ENCODE data around the gene MAP2K5. TPM values are rescaled to one million over a fixed set of nuclear protein-coding genes. Genes with fewer than 3 reads are reported as not detected.

Gene MAP2K5
- total and polyA plus RNA-seq, 9 of the 15 experiments (the other 6 are each of a cell fraction or from before 2014, with no cell fraction given) = 0.41 to 16.5 (median 7.5) TPM

GRCh38 chr15:67521029-67521782 is 21.3 kb upstream of the MAP2K5 start, which contains the start of gene C15orf61 (continued):
- TF ChIP-seq, protein P1, sequence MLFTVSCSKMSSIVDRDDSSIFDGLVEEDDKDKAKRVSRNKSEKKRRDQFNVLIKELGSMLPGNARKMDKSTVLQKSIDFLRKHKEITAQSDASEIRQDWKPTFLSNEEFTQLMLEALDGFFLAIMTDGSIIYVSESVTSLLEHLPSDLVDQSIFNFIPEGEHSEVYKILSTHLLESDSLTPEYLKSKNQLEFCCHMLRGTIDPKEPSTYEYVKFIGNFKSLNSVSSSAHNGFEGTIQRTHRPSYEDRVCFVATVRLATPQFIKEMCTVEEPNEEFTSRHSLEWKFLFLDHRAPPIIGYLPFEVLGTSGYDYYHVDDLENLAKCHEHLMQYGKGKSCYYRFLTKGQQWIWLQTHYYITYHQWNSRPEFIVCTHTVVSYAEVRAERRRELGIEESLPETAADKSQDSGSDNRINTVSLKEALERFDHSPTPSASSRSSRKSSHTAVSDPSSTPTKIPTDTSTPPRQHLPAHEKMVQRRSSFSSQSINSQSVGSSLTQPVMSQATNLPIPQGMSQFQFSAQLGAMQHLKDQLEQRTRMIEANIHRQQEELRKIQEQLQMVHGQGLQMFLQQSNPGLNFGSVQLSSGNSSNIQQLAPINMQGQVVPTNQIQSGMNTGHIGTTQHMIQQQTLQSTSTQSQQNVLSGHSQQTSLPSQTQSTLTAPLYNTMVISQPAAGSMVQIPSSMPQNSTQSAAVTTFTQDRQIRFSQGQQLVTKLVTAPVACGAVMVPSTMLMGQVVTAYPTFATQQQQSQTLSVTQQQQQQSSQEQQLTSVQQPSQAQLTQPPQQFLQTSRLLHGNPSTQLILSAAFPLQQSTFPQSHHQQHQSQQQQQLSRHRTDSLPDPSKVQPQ (CRISPR knock-in tag; IDR thresholded peaks at IDR 0.05; ENCODE audit: borderline replicate concordance) = no peak
- no peak for TF ChIP-seq RBM34 (IDR thresholded peaks at IDR 0.05; ENCODE audit: borderline replicate concordance, insufficient read depth, low read length)
- TF ChIP-seq PHF20 (IDR thresholded peaks at IDR 0.05; ENCODE audit: partially characterized antibody) = peak; percentile 77
- peak; percentile 88; the same call in 1 of the 2 replicates for TF ChIP-seq TOE1 (IDR thresholded peaks at IDR 0.05; ENCODE audit: borderline replicate concordance)
- no peak for TF ChIP-seq TOE1 (CRISPR knock-in tag; IDR thresholded peaks at IDR 0.05; ENCODE audit: borderline replicate concordance, low read depth)
- no peak for TF ChIP-seq ZHX1 (conservative IDR thresholded peaks at IDR 0.05; ENCODE audit: low read length)
- peak; percentile 62 for TF ChIP-seq POLR2H (tag; IDR thresholded peaks at IDR 0.05; ENCODE audit: low read depth)
- peak; percentile 87 for TF ChIP-seq NR2C2 (CRISPR knock-in tag; IDR thresholded peaks at IDR 0.05)
- TF ChIP-seq NR2C2 (tag; IDR thresholded peaks at IDR 0.05) = peak; percentile 75
- no peak for TF ChIP-seq BRCA1 (IDR thresholded peaks at IDR 0.05)
- 0 out of 2 replicates have a peak, but pooled peaks have one; percentile 55 for TF ChIP-seq BRCA1 (CRISPR knock-in tag; IDR thresholded peaks at IDR 0.05)
- no peak for TF ChIP-seq IFI16 (CRISPR knock-in tag; IDR thresholded peaks at IDR 0.05)
- no peak for TF ChIP-seq RBM25 (IDR thresholded peaks at IDR 0.05; ENCODE audit: low read depth, low read length, severe bottlenecking)
- peak in 1 of 3 experiments; percentile 16; a peak in 4 of 6 replicates for TF ChIP-seq CTCF (IDR thresholded peaks at IDR 0.05 in 2 of 3, conservative IDR thresholded peaks at IDR 0.05 in 1 of 3; ENCODE audit: insufficient read depth in 2 of 3, low read depth in 1 of 3, low read length in 3 of 3)
- TF ChIP-seq KAT8 (IDR thresholded peaks at IDR 0.05; ENCODE audit: low read depth) = no peak
- no peak for TF ChIP-seq ZNF23 (CRISPR knock-in tag; IDR thresholded peaks at IDR 0.05)
- no peak for TF ChIP-seq SREBF2 (CRISPR knock-in tag; IDR thresholded peaks at IDR 0.05)
- no peak for TF ChIP-seq KDM4B (IDR thresholded peaks at IDR 0.05; ENCODE audit: borderline replicate concordance in 2 of 2, low read depth in 1 of 2)
